Renal cortex interstitium (tissue), 11 donors: ENCODE data around the gene CLEC1A. TPM values are rescaled to one million over a fixed set of nuclear protein-coding genes. Genes with fewer than 3 reads are reported as not detected.

Experiments used
- DNase-seq, 11 donors: peaks; one replicate each; pipeline ENCODE4 v3.0.0-alpha.2; 2013; ENCODE audit warnings: low read depth in 9 of 11, low spot score in 4 of 11; ENCODE audit errors: extremely low read depth in 1 of 11
- polyA plus RNA-seq, 3 donors: library from polyadenylated mRNA; unstranded; fragments of 120-200 nt; gene quantifications; one replicate each; pipeline ENCODE4 v1.2.1, GENCODE V29; 2013; ENCODE audit not compliant: insufficient read length in 3 of 3

CLEC1A gene
- polyA plus RNA-seq, 3 donors: 3.4 to 4.1 (median 3.6) TPM

- DNase-seq: no peak
Measured at GRCh38 chr12:10111451-10111850, 12.7 kb upstream of the CLEC1A start.

GRCh38 chr12:10110256-10110844, 11.6 kb upstream of the CLEC1A start:
- no peak for DNase-seq

- no peak for DNase-seq
Measured at GRCh38 chr12:10102322-10102721, 3.5 kb upstream of the CLEC1A start.

GRCh38 chr12:10101648-10102220, 2.9 kb upstream of the CLEC1A start:
- no peak for DNase-seq

GRCh38 chr12:10101042-10101579, 2.3 kb upstream of the CLEC1A start:
- DNase-seq: peak in 3 of 11 donors; percentile 5 to 27 (median 23)

GRCh38 chr12:10097521-10097920, 1.3 kb downstream of the CLEC1A start:
- DNase-seq: no peak

GRCh38 chr12:10095971-10096370, 2.8 kb downstream of the CLEC1A start:
- DNase-seq: no peak

- DNase-seq: no peak
Measured at GRCh38 chr12:10094646-10095395, 4.0 kb downstream of the CLEC1A start.

- DNase-seq: no peak
Measured at GRCh38 chr12:10088955-10089900, 9.6 kb downstream of the CLEC1A start.

- DNase-seq: no peak
Measured at GRCh38 chr12:10088031-10088430, 10.8 kb downstream of the CLEC1A start.

GRCh38 chr12:10086387-10086786, 12.4 kb downstream of the CLEC1A start:
- DNase-seq: no peak

GRCh38 chr12:10084733-10085132, 14.1 kb downstream of the CLEC1A start:
- DNase-seq: no peak

- no peak for DNase-seq
Measured at GRCh38 chr12:10082117-10082874, 16.5 kb downstream of the CLEC1A start.

- DNase-seq: no peak
Measured at GRCh38 chr12:10075451-10075850, 23.3 kb downstream of the CLEC1A start.

GRCh38 chr12:10073261-10073660, 25.5 kb downstream of the CLEC1A start:
- no peak for DNase-seq

- DNase-seq: no peak
Measured at GRCh38 chr12:10072131-10072530, 26.7 kb downstream of the CLEC1A start.

- DNase-seq: no peak
Measured at GRCh38 chr12:10070380-10070779, 28.4 kb downstream of the CLEC1A start.

- DNase-seq: no peak
Measured at GRCh38 chr12:10069976-10070375, 28.8 kb downstream of the CLEC1A start.
